Liver (tissue), 9 donors: ENCODE results near the gene HMG20B. TPM values are rescaled to one million over a fixed set of nuclear protein-coding genes. Genes with fewer than 3 reads are reported as not detected.
A peak's percentile ranks its signal among the peaks of the same experiment; 100 is the strongest.

Experiments used
- DNase-seq: peaks from one replicate; pipeline ENCODE4 v3.0.0-alpha.2; 2017; ENCODE audit warnings: low spot score
- H3K27ac ChIP-seq, 2 donors: one replicate each; pipeline ENCODE4 v1.7.0; 2013; ENCODE audit warnings: inconsistent platforms in 2 of 2, low read length in 2 of 2, control low read depth in 1 of 2, low read depth in 1 of 2, mild to moderate bottlenecking in 1 of 2
- H3K27me3 ChIP-seq, 4 donors: one replicate each; pipeline versions ENCODE4 v1.6.1 to v1.7.0; 2013; ENCODE audit warnings: low read length in 3 of 4, inconsistent platforms in 1 of 4, mild to moderate bottlenecking in 1 of 4, moderate library complexity in 1 of 4; ENCODE audit not compliant: control insufficient read depth in 4 of 4, insufficient read depth in 4 of 4
- H3K36me3 ChIP-seq, 4 donors: one replicate each; pipeline versions ENCODE4 v1.6.1 to v1.7.0; 2013; ENCODE audit warnings: low read length in 3 of 4, mild to moderate bottlenecking in 3 of 4, low read depth in 1 of 4, moderate library complexity in 1 of 4; ENCODE audit not compliant: control insufficient read depth in 4 of 4, insufficient read depth in 3 of 4
- H3K4me1 ChIP-seq, 4 donors: one replicate each; pipeline versions ENCODE4 v1.6.1 to v1.7.0; 2013; ENCODE audit warnings: low read length in 3 of 4, mild to moderate bottlenecking in 3 of 4, moderate library complexity in 1 of 4; ENCODE audit not compliant: control insufficient read depth in 4 of 4, insufficient read depth in 4 of 4
- H3K4me3 ChIP-seq, 3 donors: one replicate each; pipeline versions ENCODE4 v1.6.1 to v1.7.0; 2013; ENCODE audit warnings: low read length in 3 of 3, control low read depth in 1 of 3, low read depth in 1 of 3, mild to moderate bottlenecking in 1 of 3
- H3K9ac ChIP-seq, 2 donors: one replicate each; pipeline ENCODE4 v1.7.0; 2013; ENCODE audit warnings: low read length in 2 of 2, mild to moderate bottlenecking in 2 of 2, moderate library complexity in 2 of 2, control low read depth in 1 of 2, low read depth in 1 of 2
- H3K9me3 ChIP-seq, 4 donors: one replicate each; pipeline versions ENCODE4 v1.6.1 to v1.7.0; 2013; ENCODE audit warnings: low read length in 3 of 4; ENCODE audit not compliant: control insufficient read depth in 4 of 4
- ATF3 ChIP-seq: IDR thresholded peaks from 2 replicates; pipeline ENCODE4 v1.6.1; 2016; ENCODE audit warnings: antibody characterized with exemption
- EGR1 ChIP-seq, 2 donors: IDR thresholded peaks; 2 replicates each; pipeline ENCODE4 v1.6.1; 2016 to 2018; ENCODE audit warnings: antibody characterized with exemption in 2 of 2, low read depth in 2 of 2
- FOXA2 ChIP-seq: IDR thresholded peaks from 2 replicates; pipeline ENCODE4 v1.6.1; 2016; ENCODE audit warnings: antibody characterized with exemption
- GABPA ChIP-seq, 2 donors: IDR thresholded peaks in 1 of 2; conservative IDR thresholded peaks in 1 of 2; 2 replicates each; pipeline ENCODE4 v1.6.1; 2016; ENCODE audit warnings: antibody characterized with exemption in 2 of 2, mild to moderate bottlenecking in 1 of 2, moderate library complexity in 1 of 2
- HNF4A ChIP-seq, 2 donors: conservative IDR thresholded peaks; 2 replicates each; pipeline ENCODE4 v1.6.1; 2016; ENCODE audit warnings: antibody characterized with exemption in 2 of 2, mild to moderate bottlenecking in 2 of 2
- HNF4G ChIP-seq: IDR thresholded peaks from 2 replicates; pipeline ENCODE4 v1.6.1; 2016; ENCODE audit warnings: antibody characterized with exemption
- JUND ChIP-seq, 2 donors: IDR thresholded peaks; 2 replicates each; pipeline ENCODE4 v1.6.1; 2016; ENCODE audit warnings: antibody characterized with exemption in 2 of 2
- MAX ChIP-seq: IDR thresholded peaks from 2 replicates; pipeline ENCODE4 v1.6.1; 2016; ENCODE audit warnings: antibody characterized with exemption
- NR2F2 ChIP-seq: IDR thresholded peaks from 2 replicates; pipeline ENCODE4 v1.6.1; 2016; ENCODE audit warnings: antibody characterized with exemption
- REST ChIP-seq: IDR thresholded peaks from 2 replicates; pipeline ENCODE4 v1.6.1; 2016; ENCODE audit warnings: antibody characterized with exemption, mild to moderate bottlenecking
- RXRA ChIP-seq, 2 donors: IDR thresholded peaks; 2 replicates each; pipeline ENCODE4 v1.6.1; 2017 to 2018; ENCODE audit warnings: antibody characterized with exemption in 2 of 2, mild to moderate bottlenecking in 1 of 2
- ZBTB33 ChIP-seq: IDR thresholded peaks from 2 replicates; pipeline ENCODE4 v1.6.1; 2016; ENCODE audit warnings: antibody characterized with exemption
- WGBS: extraction: QIAGEN DNeasy Blood & Tissue Kit; methylation state at CpG from one replicate; pipeline ENCODE4 v1.1.7; 2013; 5-methylcytosine and 5-hydroxymethylcytosine counted together
- polyA plus RNA-seq, 2 donors: library from polyadenylated mRNA; stranded (reverse) in 1 of 2; unstranded in 1 of 2; fragments of 200-250 nt in 1 of 2; fragments of >200 nt in 1 of 2; fragmentation: Nextera tagmentation in 1 of 2; extraction: Ambion mirVana in 1 of 2; gene quantifications; one replicate each; pipeline versions ENCODE4 v1.2.1 to v1.2.3, GENCODE V29; 2013 to 2015
- total RNA-seq, 2 donors: library from RNA; depleted of rRNA; stranded (reverse); fragments of >200 nt; gene quantifications; one replicate each; pipeline ENCODE4 v1.2.3, GENCODE V29; 2014
- donor health status: healthy.
- donor health status: healthy.
- donor health status: healthy.
- donor health status: healthy.
- donor health status: healthy.

The HMG20B gene
- total and polyA plus RNA-seq, 4 donors, result 28.6 to 35.1 (median 30.5) TPM

GRCh38 chr19:3609779-3610719 lies 37.3 kb downstream of the HMG20B start:
- 77% methylated on average over 24 of the region's 24 CpGs for WGBS
- no peaks in the 10 kb centered on the region for H3K27me3 ChIP-seq
- H3K27ac ChIP-seq, result peak overlapping the region; percentile 25 to 73
- H3K4me1 ChIP-seq, result peaks cover 0 to 8% (median 4%) of the 10 kb centered on the region in 4 donors
- no peak for DNase-seq
- H3K9me3 ChIP-seq, result no peaks in the 10 kb centered on the region
- peaks cover 4 to 18% (median 7%) of the 10 kb centered on the region in 4 donors for H3K36me3 ChIP-seq
- H3K9ac ChIP-seq, result no peak overlapping the region
- no peak for TF ChIP-seq GABPA (IDR thresholded peaks at IDR 0.05 in 1 of 2, conservative IDR thresholded peaks at IDR 0.05 in 1 of 2)
- no peak for TF ChIP-seq ATF3
- TF ChIP-seq HNF4A (conservative IDR thresholded peaks at IDR 0.05), result no peak
- TF ChIP-seq JUND (IDR thresholded peaks at IDR 0.05), result no peak
- TF ChIP-seq MAX, result no peak
- TF ChIP-seq ZBTB33, result no peak
- TF ChIP-seq EGR1 (IDR thresholded peaks at IDR 0.05; ENCODE audit: low read depth in 2 of 2), result no peak
- TF ChIP-seq NR2F2, result no peak
- no peak for TF ChIP-seq RXRA (IDR thresholded peaks at IDR 0.05)
- no peak for TF ChIP-seq HNF4G
- TF ChIP-seq REST, result no peak
- no peak overlapping the region for H3K4me3 ChIP-seq

- no peak overlapping the region for H3K4me3 ChIP-seq
- peaks cover 0 to 7% (median 4%) of the 10 kb centered on the region in 4 donors for H3K4me1 ChIP-seq
- no peak for DNase-seq
- TF ChIP-seq ATF3 (no peak), HNF4A (conservative IDR thresholded peaks at IDR 0.05) (no peak), ZBTB33 (no peak), FOXA2 (no peak), RXRA (IDR thresholded peaks at IDR 0.05) (no peak), GABPA (IDR thresholded peaks at IDR 0.05 in 1 of 2, conservative IDR thresholded peaks at IDR 0.05 in 1 of 2) (no peak), EGR1 (IDR thresholded peaks at IDR 0.05; ENCODE audit: low read depth in 2 of 2) (no peak), HNF4G (no peak)
- H3K9ac ChIP-seq, result no peak overlapping the region
- peaks cover 4 to 18% (median 7%) of the 10 kb centered on the region in 4 donors for H3K36me3 ChIP-seq
- H3K27me3 ChIP-seq, result no peaks in the 10 kb centered on the region
- 90% methylated on average over 41 of the region's 41 CpGs for WGBS
- no peak overlapping the region for H3K27ac ChIP-seq
- H3K9me3 ChIP-seq, result no peaks in the 10 kb centered on the region
Observed at GRCh38 chr19:3610745-3611717, 38.3 kb downstream of the HMG20B start.
